Lung (tissue), 12 donors: ENCODE data around the gene KIF5C. TPM values are rescaled to one million over a fixed set of nuclear protein-coding genes. Genes with fewer than 3 reads are reported as not detected.

Experiments used
- ATAC-seq: fragments of 200-7000 bp; cut with Tn5 transposase; one replicate; pipeline ENCODE4 v1.9.1; 2020; ENCODE audit warnings: moderate number of reproducible peaks; ENCODE audit not compliant: insufficient read depth, low FRiP score
- DNase-seq, 3 donors: peaks; one replicate each; pipeline ENCODE4 v3.0.0-alpha.2; 2013 to 2017
- H3K27ac ChIP-seq, 2 donors: one replicate each; pipeline ENCODE4 v1.5.1; 2013; ENCODE audit warnings: mild to moderate bottlenecking in 2 of 2, moderate library complexity in 2 of 2, control low read depth in 1 of 2, inconsistent platforms in 1 of 2, low read depth in 1 of 2, low read length in 1 of 2
- H3K27me3 ChIP-seq, 3 donors: one replicate each; pipeline ENCODE4 v1.5.1; 2013; ENCODE audit warnings: low read length in 2 of 3; ENCODE audit not compliant: control insufficient read depth in 3 of 3, insufficient read depth in 3 of 3
- H3K36me3 ChIP-seq, 4 donors: one replicate each; pipeline ENCODE4 v1.5.1; 2013; ENCODE audit warnings: low read length in 4 of 4, mild to moderate bottlenecking in 1 of 4, moderate library complexity in 1 of 4; ENCODE audit not compliant: control insufficient read depth in 4 of 4, insufficient read depth in 4 of 4
- H3K4me1 ChIP-seq, 5 donors: one replicate each; pipeline ENCODE4 v1.5.1; 2013; ENCODE audit warnings: low read length in 5 of 5, mild to moderate bottlenecking in 2 of 5, moderate library complexity in 1 of 5; ENCODE audit not compliant: control insufficient read depth in 5 of 5, insufficient read depth in 5 of 5
- H3K4me3 ChIP-seq: one replicate; pipeline ENCODE4 v1.5.1; 2013; ENCODE audit warnings: mild to moderate bottlenecking, control low read depth, moderate library complexity
- H3K9ac ChIP-seq, 2 donors: one replicate each; pipeline ENCODE4 v1.5.1; 2013; ENCODE audit warnings: low read length in 2 of 2, control low read depth in 1 of 2; ENCODE audit not compliant: insufficient read depth in 1 of 2
- H3K9me3 ChIP-seq, 4 donors: one replicate each; pipeline ENCODE4 v1.5.1; 2013; ENCODE audit warnings: low read length in 3 of 4, mild to moderate bottlenecking in 1 of 4, moderate library complexity in 1 of 4; ENCODE audit not compliant: control insufficient read depth in 4 of 4, insufficient read depth in 3 of 4
- whole genome bisulfite sequencing, 2 donors: extraction: QIAGEN DNeasy Blood & Tissue Kit; methylation state at CpG; one replicate each; pipeline ENCODE4 v1.1.7; 2013; 5-methylcytosine and 5-hydroxymethylcytosine counted together
- polyA plus RNA-seq, 2 donors: library from polyadenylated mRNA; stranded (reverse); fragments of 200-250 nt; gene quantifications; one replicate each; pipeline ENCODE4 v1.2.1, GENCODE V29; 2013
- total RNA-seq, 2 donors: library from RNA; depleted of rRNA in 1 of 2; stranded (reverse); fragments of >200 nt in 1 of 2; gene quantifications; one replicate each; pipeline ENCODE4 v1.2.1, GENCODE V29; 2014 to 2021
- TF ChIP-seq, protein P1 (sequence below): IDR thresholded peaks from 2 replicates; pipeline ENCODE4 v1.5.1; 2012; ENCODE audit warnings: mild to moderate bottlenecking; ENCODE audit errors: control extremely low read depth, extremely low read depth
- donor health status: control.
- donor health status: control.
- donor health status: Bipolar disorder and iron deficiency.
- donor health status: healthy.
- donor health status: DM: yes; HTN: yes; CAD: no.

Gene KIF5C
- total and polyA plus RNA-seq, 4 donors, result 0.22 to 1.4 (median 0.49) TPM

DNA sequence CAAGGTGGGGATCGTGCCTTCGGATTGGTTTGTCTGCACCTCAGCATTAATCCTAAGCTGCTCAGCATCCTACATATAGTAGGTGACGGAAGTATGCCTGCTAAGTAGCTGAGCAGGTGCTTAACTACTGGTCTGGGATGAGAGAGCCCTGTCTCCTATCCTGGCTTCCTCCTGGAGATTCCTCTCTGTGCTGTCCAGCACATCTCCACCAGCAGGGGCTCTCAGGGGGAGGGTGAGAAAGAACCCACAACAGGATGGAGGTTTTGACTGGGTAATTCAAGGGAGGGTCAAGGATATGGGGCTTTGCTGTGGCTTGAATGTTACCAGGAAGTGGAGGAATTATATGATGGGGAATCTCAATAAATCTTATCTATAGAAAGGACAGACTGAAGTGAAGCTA, 45.4 kb upstream of the KIF5C start:
- H3K27me3 ChIP-seq, result no peaks in the 10 kb centered on the region
- H3K27ac ChIP-seq, result no peak overlapping the region
- TF ChIP-seq, protein P1, sequence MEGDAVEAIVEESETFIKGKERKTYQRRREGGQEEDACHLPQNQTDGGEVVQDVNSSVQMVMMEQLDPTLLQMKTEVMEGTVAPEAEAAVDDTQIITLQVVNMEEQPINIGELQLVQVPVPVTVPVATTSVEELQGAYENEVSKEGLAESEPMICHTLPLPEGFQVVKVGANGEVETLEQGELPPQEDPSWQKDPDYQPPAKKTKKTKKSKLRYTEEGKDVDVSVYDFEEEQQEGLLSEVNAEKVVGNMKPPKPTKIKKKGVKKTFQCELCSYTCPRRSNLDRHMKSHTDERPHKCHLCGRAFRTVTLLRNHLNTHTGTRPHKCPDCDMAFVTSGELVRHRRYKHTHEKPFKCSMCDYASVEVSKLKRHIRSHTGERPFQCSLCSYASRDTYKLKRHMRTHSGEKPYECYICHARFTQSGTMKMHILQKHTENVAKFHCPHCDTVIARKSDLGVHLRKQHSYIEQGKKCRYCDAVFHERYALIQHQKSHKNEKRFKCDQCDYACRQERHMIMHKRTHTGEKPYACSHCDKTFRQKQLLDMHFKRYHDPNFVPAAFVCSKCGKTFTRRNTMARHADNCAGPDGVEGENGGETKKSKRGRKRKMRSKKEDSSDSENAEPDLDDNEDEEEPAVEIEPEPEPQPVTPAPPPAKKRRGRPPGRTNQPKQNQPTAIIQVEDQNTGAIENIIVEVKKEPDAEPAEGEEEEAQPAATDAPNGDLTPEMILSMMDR, result no peak
- H3K4me3 ChIP-seq, result no peak overlapping the region
- no peaks in the 10 kb centered on the region for H3K36me3 ChIP-seq
- WGBS, 2 donors, result 81 to 91% methylated on average over 3 of the region's 3 CpGs
- ATAC-seq (no peak), DNase-seq (no peak)
- H3K4me1 ChIP-seq, result no peaks in the 10 kb centered on the region
- H3K9ac ChIP-seq, result no peak overlapping the region
- peaks cover 0 to 4% (median 0%) of the 10 kb centered on the region in 4 donors for H3K9me3 ChIP-seq

DNA sequence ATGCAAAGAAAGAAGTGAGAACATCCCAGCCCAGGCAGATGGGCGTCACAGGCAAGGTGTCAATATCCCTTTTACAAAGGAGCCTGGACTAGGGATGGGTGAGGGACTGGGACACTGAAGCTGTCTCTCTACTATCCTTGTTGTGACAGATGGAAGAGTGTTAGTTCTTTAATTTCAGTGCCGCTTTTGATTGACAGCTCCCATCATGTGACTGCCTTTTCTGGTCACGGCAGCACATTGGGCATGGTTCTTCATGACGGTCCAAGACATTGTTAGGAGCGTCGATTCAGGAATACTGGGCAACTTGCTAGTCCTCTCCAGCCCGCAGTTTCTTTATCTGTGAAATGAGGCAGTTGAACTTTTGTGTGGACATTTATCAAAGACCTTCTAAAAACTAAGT, 42.4 kb upstream of the KIF5C start:
- TF ChIP-seq, protein P1, result no peak
- no peak overlapping the region for H3K27ac ChIP-seq
- H3K27me3 ChIP-seq, result no peaks in the 10 kb centered on the region
- no peaks in the 10 kb centered on the region for H3K36me3 ChIP-seq
- ATAC-seq (no peak), DNase-seq (no peak)
- H3K9me3 ChIP-seq, result peaks cover 0 to 6% (median 0%) of the 10 kb centered on the region in 4 donors
- no peak overlapping the region for H3K9ac ChIP-seq
- H3K4me1 ChIP-seq, result no peaks in the 10 kb centered on the region
- no peak overlapping the region for H3K4me3 ChIP-seq
- WGBS, 2 donors, result 83 to 91% methylated on average over 7 of the region's 7 CpGs

DNA sequence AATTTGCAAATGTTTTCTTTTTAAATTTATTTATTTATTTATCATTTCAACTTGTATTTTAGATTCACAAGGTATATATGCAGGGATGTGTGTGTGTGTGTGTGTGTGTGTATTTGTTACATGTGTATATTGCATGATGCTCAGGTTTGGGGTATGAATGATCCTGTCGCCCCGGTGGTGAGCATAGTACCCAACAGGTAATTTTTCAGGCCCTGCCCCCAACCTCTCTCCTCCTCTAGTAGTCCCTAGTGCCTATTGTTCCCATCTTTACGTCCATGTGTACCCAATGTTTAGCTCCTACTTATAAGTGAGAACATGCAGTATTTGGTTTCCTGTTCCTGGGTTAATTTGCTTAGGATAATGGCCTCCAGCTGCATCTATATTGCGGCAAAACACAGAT, 33.0 kb upstream of the KIF5C start:
- Histone ChIP-seq H3K9ac (no peak overlapping the region), H3K27me3 (no peaks in the 10 kb centered on the region), H3K27ac (no peak overlapping the region), H3K4me3 (no peak overlapping the region), H3K9me3 (peaks cover 0 to 5% (median 0%) of the 10 kb centered on the region in 4 donors), H3K36me3 (no peaks in the 10 kb centered on the region), H3K4me1 (no peaks in the 10 kb centered on the region)
- DNase-seq (no peak), ATAC-seq (no peak)
- TF ChIP-seq, protein P1, result no peak
- WGBS, 2 donors, result 62 to 96% methylated on average over 4 of the region's 4 CpGs

DNA sequence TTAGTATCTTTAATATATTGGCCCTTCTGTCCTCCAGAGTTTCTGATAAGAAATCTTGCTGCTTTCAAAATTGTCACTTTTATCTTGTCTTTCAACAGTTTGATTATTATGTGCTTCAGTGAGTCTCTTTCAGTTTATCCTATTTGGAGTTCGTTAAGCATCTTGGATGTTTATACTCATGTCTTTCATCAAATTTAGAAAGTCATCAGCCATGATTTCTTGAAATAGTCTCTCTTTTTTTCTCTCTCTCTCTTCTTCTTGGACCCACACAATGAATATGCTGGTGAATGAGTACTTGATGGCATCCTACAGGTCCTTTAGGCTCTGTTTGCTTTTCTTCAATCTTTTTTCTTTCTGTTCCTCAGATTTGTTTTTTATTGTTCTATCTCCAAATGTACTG, 26.9 kb upstream of the KIF5C start:
- 70 to 83% methylated on average over 1 of the region's 1 CpG for WGBS, 2 donors
- TF ChIP-seq, protein P1, result no peak
- DNase-seq, result no peak
- H3K27ac ChIP-seq, result no peak overlapping the region
- ATAC-seq, result no peak
- H3K27me3 ChIP-seq, result no peaks in the 10 kb centered on the region
- no peak overlapping the region for H3K9ac ChIP-seq
- peaks cover 0 to 5% (median 2%) of the 10 kb centered on the region in 4 donors for H3K9me3 ChIP-seq
- H3K36me3 ChIP-seq, result no peaks in the 10 kb centered on the region
- H3K4me3 ChIP-seq, result no peak overlapping the region
- no peaks in the 10 kb centered on the region for H3K4me1 ChIP-seq
